Fibroblast of the aortic adventitia (primary cell): ENCODE measurements around the gene BCAR3. TPM values are rescaled to one million over a fixed set of nuclear protein-coding genes. Genes with fewer than 3 reads are reported as not detected.

Source experiments
- DNase-seq: peaks from one replicate; pipeline ENCODE4 v3.0.0-alpha.2; 2010; ENCODE audit warnings: low read depth
- H3K4me3 ChIP-seq: 2 replicates; pipeline ENCODE4 v1.5.1; 2011; ENCODE audit warnings: low read depth, mild to moderate bottlenecking, control low read depth, low read length, moderate library complexity
- CTCF ChIP-seq: IDR thresholded peaks from 2 replicates; pipeline ENCODE4 v1.5.1; 2011; ENCODE audit warnings: mild to moderate bottlenecking, low read length, control low read depth, inconsistent platforms; ENCODE audit not compliant: insufficient read depth
- total RNA-seq: library from RNA; depleted of rRNA; stranded (reverse); fragments of >200 nt; gene quantifications from 2 replicates; pipeline ENCODE4 v1.2.3, GENCODE V29; 2012; ENCODE audit warnings: low replicate concordance

BCAR3 gene
- total RNA-seq, 1 donor = 34.4 TPM

GRCh38 chr1:93584261-93585003 is 97.2 kb downstream of the BCAR3 start:
- H3K4me3 ChIP-seq = no peak overlapping the region
- peak; percentile 39 for TF ChIP-seq CTCF
- peak; percentile 39 for DNase-seq

GRCh38 chr1:93581917-93582850 is 99.5 kb downstream of the BCAR3 start:
- no peak overlapping the region for H3K4me3 ChIP-seq
- DNase-seq = no peak
- TF ChIP-seq CTCF = no peak

- H3K4me3 ChIP-seq = no peak overlapping the region
- TF ChIP-seq CTCF = no peak
- DNase-seq = peak; percentile 94
These were observed 101.7 kb downstream of the BCAR3 start for GRCh38 chr1:93579891-93580290.

- no peak overlapping the region for H3K4me3 ChIP-seq
- no peak for DNase-seq
- TF ChIP-seq CTCF = no peak
These were observed 102.5 kb downstream of the BCAR3 start for GRCh38 chr1:93578911-93579825.

GRCh38 chr1:93578433-93578830 is 103.2 kb downstream of the BCAR3 start:
- TF ChIP-seq CTCF = no peak
- no peak for DNase-seq
- no peak overlapping the region for H3K4me3 ChIP-seq

GRCh38 chr1:93577536-93578432 is 103.9 kb downstream of the BCAR3 start:
- no peak for DNase-seq
- no peak for TF ChIP-seq CTCF
- no peak overlapping the region for H3K4me3 ChIP-seq
